NCI-H2227 treated with DMSO at 0.1 percent for 48 hours (cell line): ENCODE data around the gene IGF1R.

ENCODE experiments used
- DNase-seq: peaks from one replicate; lab custom pipeline; 2025; lab: John Stamatoyannopoulos, UW

Gene IGF1R

GRCh38 chr15:98914626-98915025 lies 266.3 kb downstream of the IGF1R start:
- DNase-seq: no peak

GRCh38 chr15:98916826-98917225 lies 268.5 kb downstream of the IGF1R start:
- DNase-seq: no peak

GRCh38 chr15:98917417-98917816 lies 269.1 kb downstream of the IGF1R start:
- DNase-seq: no peak

GRCh38 chr15:98920091-98920880 lies 271.9 kb downstream of the IGF1R start:
- DNase-seq: no peak

GRCh38 chr15:98923171-98923570 lies 274.8 kb downstream of the IGF1R start:
- no peak for DNase-seq

- DNase-seq: no peak
Observed at GRCh38 chr15:98923579-98923978, 275.2 kb downstream of the IGF1R start.

GRCh38 chr15:98924401-98925049 lies 276.2 kb downstream of the IGF1R start:
- no peak for DNase-seq

GRCh38 chr15:98926236-98926635 lies 277.9 kb downstream of the IGF1R start:
- DNase-seq: no peak

GRCh38 chr15:98927022-98927421 lies 278.7 kb downstream of the IGF1R start:
- no peak for DNase-seq

- DNase-seq: no peak
Observed at GRCh38 chr15:98927996-98928395, 279.7 kb downstream of the IGF1R start.

GRCh38 chr15:98930576-98930975 lies 282.2 kb downstream of the IGF1R start:
- DNase-seq: no peak

GRCh38 chr15:98931004-98931403 lies 282.7 kb downstream of the IGF1R start:
- no peak for DNase-seq

GRCh38 chr15:98933406-98933805 lies 285.1 kb downstream of the IGF1R start:
- no peak for DNase-seq

- no peak for DNase-seq
Observed at GRCh38 chr15:98935736-98936135, 287.4 kb downstream of the IGF1R start.

GRCh38 chr15:98937413-98938104 lies 289.2 kb downstream of the IGF1R start:
- DNase-seq: no peak

GRCh38 chr15:98938105-98938417 lies 289.7 kb downstream of the IGF1R start:
- DNase-seq: no peak

- DNase-seq: no peak
Observed at GRCh38 chr15:98938799-98939198, 290.5 kb downstream of the IGF1R start.

- DNase-seq: no peak
Observed at GRCh38 chr15:98939311-98940080, 291.2 kb downstream of the IGF1R start.

GRCh38 chr15:98941595-98942255 lies 293.4 kb downstream of the IGF1R start:
- peak; percentile 49 for DNase-seq

GRCh38 chr15:98942431-98942830 lies 294.1 kb downstream of the IGF1R start:
- DNase-seq: no peak

GRCh38 chr15:98943051-98943508 lies 294.7 kb downstream of the IGF1R start:
- no peak for DNase-seq
